Neuronal stem cell (in vitro differentiated cells): ENCODE measurements around the gene OR52N2. TPM values are rescaled to one million over a fixed set of nuclear protein-coding genes. Genes with fewer than 3 reads are reported as not detected.

ENCODE experiments used
- DNase-seq: peaks from one replicate; pipeline ENCODE4 v3.0.0-alpha.2; 2013; ENCODE audit warnings: low spot score
- H2AFZ ChIP-seq: one replicate; pipeline ENCODE4 v1.6.1; 2013; ENCODE audit warnings: mild to moderate bottlenecking, low read length, inconsistent platforms
- H2AK5ac ChIP-seq: 2 replicates; pipeline ENCODE4 v1.6.1; 2013; ENCODE audit warnings: low read depth, mild to moderate bottlenecking, inconsistent platforms, low read length, moderate library complexity, mixed read lengths
- H2BK120ac ChIP-seq: 2 replicates; pipeline ENCODE4 v1.6.1; 2013; ENCODE audit warnings: low read depth, mild to moderate bottlenecking, inconsistent platforms, low read length, moderate library complexity, mixed read lengths
- H2BK12ac ChIP-seq: one replicate; pipeline ENCODE4 v1.6.1; 2013; ENCODE audit warnings: low read length, inconsistent platforms
- H2BK15ac ChIP-seq: 2 replicates; pipeline ENCODE4 v1.6.1; 2013; ENCODE audit warnings: mild to moderate bottlenecking, low read length, inconsistent platforms, mixed read lengths
- H2BK5ac ChIP-seq: one replicate; pipeline ENCODE4 v1.6.1; 2013; ENCODE audit warnings: inconsistent platforms, mild to moderate bottlenecking, low read length, moderate library complexity
- H3K14ac ChIP-seq: one replicate; pipeline ENCODE4 v1.6.1; 2013; ENCODE audit warnings: low read length, inconsistent platforms
- H3K18ac ChIP-seq: 2 replicates; pipeline ENCODE4 v1.6.1; 2013; ENCODE audit warnings: low read length, inconsistent platforms
- H3K23ac ChIP-seq: 2 replicates; pipeline ENCODE4 v1.6.1; 2013; ENCODE audit warnings: low read depth, mild to moderate bottlenecking, mixed read lengths, low read length, inconsistent platforms; ENCODE audit not compliant: poor library complexity
- H3K27ac ChIP-seq: replicated peaks from 3 replicates; pipeline ENCODE4 v1.5.1; 2013; ENCODE audit warnings: low read length, inconsistent platforms
- H3K27me3 ChIP-seq, 3 experiments: 2 replicates each; pipeline ENCODE4 v1.6.1; 2013; ENCODE audit warnings: low read length in 3 of 3, mild to moderate bottlenecking in 2 of 3, inconsistent platforms in 1 of 3, low read depth in 1 of 3, mixed read lengths in 1 of 3, moderate library complexity in 1 of 3; ENCODE audit not compliant: control insufficient read depth in 3 of 3, insufficient read depth in 3 of 3
- H3K36me3 ChIP-seq, 2 donors: replicated peaks in 1 of 2; 2 replicates each; pipeline ENCODE4 v1.6.1; 2013; ENCODE audit warnings: low read length in 2 of 2; ENCODE audit not compliant: control insufficient read depth in 2 of 2, insufficient read depth in 2 of 2
- H3K4ac ChIP-seq: 2 replicates; pipeline ENCODE4 v1.6.1; 2013; ENCODE audit warnings: inconsistent platforms, mild to moderate bottlenecking, low read length, moderate library complexity
- H3K4me1 ChIP-seq, 2 donors: 1 replicate in 1 of 2; 2 replicates in 1 of 2; pipeline ENCODE4 v1.6.1; 2013; ENCODE audit warnings: low read length in 2 of 2, low read depth in 1 of 2; ENCODE audit not compliant: control insufficient read depth in 2 of 2, insufficient read depth in 1 of 2
- H3K4me2 ChIP-seq: one replicate; pipeline ENCODE4 v1.6.1; 2013; ENCODE audit warnings: mild to moderate bottlenecking, low read length, inconsistent platforms; ENCODE audit not compliant: insufficient read depth, poor library complexity, severe bottlenecking
- H3K4me3 ChIP-seq, 2 donors: 2 replicates each; pipeline ENCODE4 v1.5.1; 2013; ENCODE audit warnings: low read length in 2 of 2, mild to moderate bottlenecking in 2 of 2, inconsistent platforms in 1 of 2, moderate library complexity in 1 of 2
- H3K79me1 ChIP-seq: one replicate; pipeline ENCODE4 v1.6.1; 2013; ENCODE audit warnings: low read depth, mild to moderate bottlenecking, inconsistent platforms, low read length, moderate library complexity
- H3K9ac ChIP-seq: one replicate; pipeline ENCODE4 v1.6.1; 2013; ENCODE audit warnings: mild to moderate bottlenecking, low read depth, low read length, inconsistent platforms; ENCODE audit not compliant: poor library complexity
- H3K9me3 ChIP-seq, 2 donors: replicated peaks in 1 of 2; 2 replicates each; pipeline versions ENCODE3 to v1.6.1; 2013; ENCODE audit warnings: low read length in 2 of 2, mild to moderate bottlenecking in 2 of 2, inconsistent platforms in 1 of 2, low read depth in 1 of 2, mixed read lengths in 1 of 2, moderate library complexity in 1 of 2; ENCODE audit not compliant: control insufficient read depth in 2 of 2, insufficient read depth in 1 of 2
- H4K8ac ChIP-seq: one replicate; pipeline ENCODE4 v1.6.1; 2013; ENCODE audit warnings: low read depth, mild to moderate bottlenecking, inconsistent platforms, low read length, moderate library complexity
- H4K91ac ChIP-seq: one replicate; pipeline ENCODE4 v1.6.1; 2013; ENCODE audit warnings: low read length, low read depth, mild to moderate bottlenecking, inconsistent platforms; ENCODE audit not compliant: poor library complexity
- WGBS, 2 donors: extraction: QIAGEN DNeasy Blood & Tissue Kit; methylation state at CpG; one replicate each; pipeline ENCODE4 v1.1.7; 2013; ENCODE audit warnings: missing lambda C conversion rate in 2 of 2, mixed read lengths in 1 of 2; ENCODE audit not compliant: insufficient read length in 2 of 2, insufficient replicate concordance in 1 of 2; ENCODE audit errors: extremely low coverage in 2 of 2; 5-methylcytosine and 5-hydroxymethylcytosine counted together
- polyA plus RNA-seq, 2 experiments: library from polyadenylated mRNA; stranded (reverse); fragments of 200-250 nt; gene quantifications; one replicate each; pipeline ENCODE4 v1.2.3, GENCODE V29; 2013

The OR52N2 gene
- polyA plus RNA-seq (2013, experiment 1 of 2), result 0.03 TPM
- not detected for polyA plus RNA-seq (2013, experiment 2 of 2)

- Histone ChIP-seq H3K4me2 (peak within 1 kb of the TSS; percentile 69), H3K4ac (no peak within 1 kb of the TSS), H3K9me3 (no peaks in the 10 kb centered on the region), H2BK12ac (no peak within 1 kb of the TSS), H4K91ac (no peak within 1 kb of the TSS), H2AK5ac (no peak within 1 kb of the TSS), H3K27me3 (no peaks in the 10 kb centered on the region), H3K4me3 (peak within 1 kb of the TSS in 1 of 2 donors; percentile 70), H4K8ac (no peak within 1 kb of the TSS), H2BK5ac (no peak within 1 kb of the TSS), H3K18ac (peak within 1 kb of the TSS; percentile 79), H3K14ac (no peak within 1 kb of the TSS), H3K79me1 (no peaks in the 10 kb centered on the region), H2BK120ac (no peak within 1 kb of the TSS), H3K4me1 (peaks cover 0 to 3% of the 10 kb centered on the region in 2 donors), H3K23ac (no peak within 1 kb of the TSS), H3K9ac (no peak within 1 kb of the TSS), H3K27ac (no peak within 1 kb of the TSS), H3K36me3 (no peaks in the 10 kb centered on the region), H2AFZ (peak within 1 kb of the TSS; percentile 62), H2BK15ac (no peak within 1 kb of the TSS)
- no CpG with 5 or more reads among the region's 24 CpGs for WGBS, 2 donors
- peak; percentile 81 for DNase-seq
Observed at GRCh38 chr11:5808500-5809121, at the start of gene OR52N2. Gene OR52N2, plus strand, starts transcription at chr11:5808924. Its CDS starts 11,412 bp downstream, at chr11:5820336.

- no peaks in the 10 kb centered on the region for H3K4me1 ChIP-seq
- H3K36me3 ChIP-seq, result no peaks in the 10 kb centered on the region
- H2BK5ac ChIP-seq, result no peak overlapping the region
- H3K4me3 ChIP-seq, result no peak overlapping the region
- H2AFZ ChIP-seq, result no peak overlapping the region
- no peaks in the 10 kb centered on the region for H3K27me3 ChIP-seq
- H3K14ac ChIP-seq, result no peak overlapping the region
- no peak overlapping the region for H4K8ac ChIP-seq
- H3K4me2 ChIP-seq, result no peak overlapping the region
- no peak overlapping the region for H3K23ac ChIP-seq
- WGBS, 2 donors, result no CpG with 5 or more reads among the region's 1 CpG
- H4K91ac ChIP-seq, result no peak overlapping the region
- no peak overlapping the region for H2BK15ac ChIP-seq
- no peak overlapping the region for H2BK120ac ChIP-seq
- no peaks in the 10 kb centered on the region for H3K79me1 ChIP-seq
- no peak overlapping the region for H2AK5ac ChIP-seq
- no peak overlapping the region for H3K9ac ChIP-seq
- no peak overlapping the region for H2BK12ac ChIP-seq
- no peak overlapping the region for H3K4ac ChIP-seq
- DNase-seq, result no peak
- H3K27ac ChIP-seq, result no peak overlapping the region
- no peak overlapping the region for H3K18ac ChIP-seq
- H3K9me3 ChIP-seq, result no peaks in the 10 kb centered on the region
Observed at GRCh38 chr11:5767056-5767455, 41.7 kb upstream of the OR52N2 start.

- no peak within 1 kb of the TSS for H3K4me3 ChIP-seq
- no peak within 1 kb of the TSS for H3K14ac ChIP-seq
- H3K4ac ChIP-seq, result no peak within 1 kb of the TSS
- no peaks in the 10 kb centered on the region for H3K27me3 ChIP-seq
- no peak within 1 kb of the TSS for H3K27ac ChIP-seq
- no peak within 1 kb of the TSS for H3K9ac ChIP-seq
- no peak within 1 kb of the TSS for H2BK120ac ChIP-seq
- DNase-seq, result no peak
- no peak within 1 kb of the TSS for H3K18ac ChIP-seq
- H3K36me3 ChIP-seq, result no peaks in the 10 kb centered on the region
- no peak within 1 kb of the TSS for H3K4me2 ChIP-seq
- no peak within 1 kb of the TSS for H2AK5ac ChIP-seq
- no peak within 1 kb of the TSS for H3K23ac ChIP-seq
- no peaks in the 10 kb centered on the region for H3K9me3 ChIP-seq
- no CpG with 5 or more reads among the region's 4 CpGs for WGBS, 2 donors
- no peak within 1 kb of the TSS for H2AFZ ChIP-seq
- no peak within 1 kb of the TSS for H4K8ac ChIP-seq
- peaks cover 2% of the 10 kb centered on the region for H3K79me1 ChIP-seq
- no peak within 1 kb of the TSS for H2BK12ac ChIP-seq
- H4K91ac ChIP-seq, result no peak within 1 kb of the TSS
- H3K4me1 ChIP-seq, result no peaks in the 10 kb centered on the region
- no peak within 1 kb of the TSS for H2BK15ac ChIP-seq
- no peak within 1 kb of the TSS for H2BK5ac ChIP-seq
Observed at GRCh38 chr11:5783255-5783654, 25.5 kb upstream of the OR52N2 start, which contains the start of gene OR52N5. Gene OR52N5, minus strand, starts transcription at chr11:5783355. Its CDS starts 4,721 bp downstream, at chr11:5778634.

- Histone ChIP-seq H2AFZ (no peak within 1 kb of the TSS), H3K18ac (no peak within 1 kb of the TSS), H3K4me3 (no peak within 1 kb of the TSS), H3K4me2 (no peak within 1 kb of the TSS), H3K27ac (no peak within 1 kb of the TSS), H3K14ac (no peak within 1 kb of the TSS), H2AK5ac (no peak within 1 kb of the TSS), H3K23ac (no peak within 1 kb of the TSS), H3K79me1 (no peaks in the 10 kb centered on the region), H3K4ac (no peak within 1 kb of the TSS), H2BK12ac (no peak within 1 kb of the TSS), H4K8ac (no peak within 1 kb of the TSS), H2BK15ac (no peak within 1 kb of the TSS), H3K9me3 (no peaks in the 10 kb centered on the region), H3K36me3 (no peaks in the 10 kb centered on the region), H2BK120ac (no peak within 1 kb of the TSS), H3K9ac (no peak within 1 kb of the TSS), H4K91ac (no peak within 1 kb of the TSS), H3K27me3 (no peaks in the 10 kb centered on the region), H2BK5ac (no peak within 1 kb of the TSS), H3K4me1 (no peaks in the 10 kb centered on the region)
- WGBS, 2 donors, result no CpG with 5 or more reads among the region's 3 CpGs
- DNase-seq, result no peak
Observed at GRCh38 chr11:5791165-5791564, 17.6 kb upstream of the OR52N2 start, which contains the start of gene OR52N1. Gene OR52N1, minus strand, starts transcription at chr11:5791265. Its CDS starts 2,449 bp downstream, at chr11:5788816.
